HEK293 (cell line): ENCODE results near the gene JTB.
A peak's percentile ranks its signal among the peaks of the same experiment; 100 is the strongest.

ENCODE experiments used
- CTCF ChIA-PET: fragments of 350-600 bp; formaldehyde crosslinking; extraction: SDS; loops from one replicate; lab custom pipeline; 2021; ENCODE audit warnings: antibody characterized with exemption; lab: Yijun Ruan, JAX
- POLR2A ChIA-PET: fragments of 300-600 bp; formaldehyde crosslinking; extraction: SDS; loops from one replicate; lab custom pipeline; 2020; ENCODE audit warnings: antibody characterized with exemption, inconsistent platforms; lab: Yijun Ruan, JAX
- H3K27ac ChIP-seq: fragments of 200-500 bp; sonication (Bioruptor generic); 2 replicates; pipeline ENCODE4 v1.5.1; 2014; ENCODE audit warnings: low read depth, low read length, control low read depth, inconsistent platforms; ENCODE audit errors: extremely low read depth
- H3K36me3 ChIP-seq, 2 experiments: fragments of 200-500 bp in 1 of 2; sonication (Bioruptor generic) in 1 of 2; 1 replicate in 1 of 2; 2 replicates in 1 of 2; pipeline ENCODE4 v1.5.1; 2014 to 2017; ENCODE audit warnings: inconsistent platforms in 2 of 2, low read length in 2 of 2; ENCODE audit not compliant: control insufficient read depth in 2 of 2, insufficient read depth in 1 of 2
- H3K4me1 ChIP-seq: fragments of 200-500 bp; sonication (Bioruptor generic); 2 replicates; pipeline ENCODE4 v1.5.1; 2014; ENCODE audit warnings: mild to moderate bottlenecking, low read length, inconsistent platforms; ENCODE audit not compliant: control insufficient read depth, insufficient read depth
- H3K4me3 ChIP-seq: 2 replicates; pipeline ENCODE4 v1.5.1; 2011; ENCODE audit warnings: low read depth, mild to moderate bottlenecking, control low read depth, low read length, moderate library complexity
- H3K9me3 ChIP-seq: fragments of 200-500 bp; sonication (Bioruptor generic); 2 replicates; pipeline ENCODE4 v1.5.1; 2014; ENCODE audit warnings: low read depth, low read length, inconsistent platforms; ENCODE audit not compliant: control insufficient read depth, insufficient read depth
- KLF16 ChIP-seq: fragments of 450-650 bp; formaldehyde crosslinking; IDR thresholded peaks from 2 replicates; pipeline ENCODE4 v1.5.1; 2017; ENCODE audit warnings: missing biosample characterization, missing genetic modification characterization
- MEIS1 ChIP-seq: sonication (generic); formaldehyde crosslinking; IDR thresholded peaks from 2 replicates; pipeline ENCODE4 v1.8.1; 2022; ENCODE audit warnings: missing genetic modification reagents, mild to moderate bottlenecking, borderline replicate concordance
- TRIM28 ChIP-seq: IDR thresholded peaks from 2 replicates; pipeline ENCODE4 v1.6.1; 2011; ENCODE audit warnings: low read length, control low read depth, borderline replicate concordance
- ZIC2 ChIP-seq: fragments of 450-650 bp; formaldehyde crosslinking; IDR thresholded peaks from 2 replicates; pipeline ENCODE4 v1.5.1; 2016; ENCODE audit warnings: missing biosample characterization, missing genetic modification characterization
- ZNF274 ChIP-seq, 2 experiments: fragments of 200-500 bp in 1 of 2; fragments of 450-650 bp in 1 of 2; sonication (Bioruptor generic) in 1 of 2; formaldehyde crosslinking in 1 of 2; IDR thresholded peaks; 2 replicates each; pipeline versions ENCODE4 v1.5.1 to v1.6.1; 2014 to 2016; ENCODE audit warnings: borderline replicate concordance in 1 of 2, inconsistent platforms in 1 of 2, low read length in 1 of 2, missing biosample characterization in 1 of 2, missing genetic modification characterization in 1 of 2
- ZNF449 ChIP-seq: fragments of 450-650 bp; formaldehyde crosslinking; IDR thresholded peaks from 2 replicates; pipeline ENCODE4 v1.5.1; 2017; ENCODE audit warnings: missing biosample characterization, mild to moderate bottlenecking, missing genetic modification characterization, moderate library complexity
- ZNF654 ChIP-seq: fragments of 450-650 bp; formaldehyde crosslinking; IDR thresholded peaks from 2 replicates; pipeline ENCODE4 v1.5.1; 2016; ENCODE audit warnings: low read depth, missing biosample characterization, missing genetic modification characterization
- ZNF837 ChIP-seq: fragments of 450-650 bp; formaldehyde crosslinking; IDR thresholded peaks from 2 replicates; pipeline ENCODE4 v1.5.1; 2016; ENCODE audit warnings: missing biosample characterization, missing genetic modification characterization
- TF ChIP-seq, protein P1 (sequence below): fragments of 450-650 bp; formaldehyde crosslinking; IDR thresholded peaks from 2 replicates; pipeline ENCODE4 v1.5.1; 2016; ENCODE audit warnings: missing biosample characterization, missing genetic modification characterization
- TF ChIP-seq, protein P2 (sequence below): fragments of 450-650 bp; formaldehyde crosslinking; IDR thresholded peaks from 2 replicates; pipeline ENCODE4 v1.5.1; 2016; ENCODE audit warnings: missing biosample characterization, missing genetic modification characterization

Gene JTB

DNA sequence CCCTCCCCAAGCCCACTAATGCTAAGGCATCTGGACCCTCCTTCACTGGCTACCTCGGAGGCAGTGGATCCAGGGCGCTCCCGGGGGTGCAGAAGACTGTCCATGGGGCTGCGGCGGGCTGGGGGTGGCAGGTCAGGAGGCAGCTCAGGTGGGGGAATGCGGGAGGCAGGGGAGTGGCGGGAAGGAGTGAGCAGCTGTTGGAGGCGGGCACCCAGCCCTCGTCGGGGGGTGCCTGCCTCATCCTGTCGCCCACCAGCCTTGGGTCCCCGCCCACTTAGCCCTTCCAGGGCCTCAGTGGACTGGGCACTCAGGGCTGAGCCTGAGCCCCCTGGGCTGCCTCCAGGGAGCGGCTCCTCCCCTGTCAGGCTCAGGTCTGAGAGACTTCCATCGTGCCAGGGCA, 44.0 kb downstream of the JTB start (continued):
- TF ChIP-seq, protein P1, sequence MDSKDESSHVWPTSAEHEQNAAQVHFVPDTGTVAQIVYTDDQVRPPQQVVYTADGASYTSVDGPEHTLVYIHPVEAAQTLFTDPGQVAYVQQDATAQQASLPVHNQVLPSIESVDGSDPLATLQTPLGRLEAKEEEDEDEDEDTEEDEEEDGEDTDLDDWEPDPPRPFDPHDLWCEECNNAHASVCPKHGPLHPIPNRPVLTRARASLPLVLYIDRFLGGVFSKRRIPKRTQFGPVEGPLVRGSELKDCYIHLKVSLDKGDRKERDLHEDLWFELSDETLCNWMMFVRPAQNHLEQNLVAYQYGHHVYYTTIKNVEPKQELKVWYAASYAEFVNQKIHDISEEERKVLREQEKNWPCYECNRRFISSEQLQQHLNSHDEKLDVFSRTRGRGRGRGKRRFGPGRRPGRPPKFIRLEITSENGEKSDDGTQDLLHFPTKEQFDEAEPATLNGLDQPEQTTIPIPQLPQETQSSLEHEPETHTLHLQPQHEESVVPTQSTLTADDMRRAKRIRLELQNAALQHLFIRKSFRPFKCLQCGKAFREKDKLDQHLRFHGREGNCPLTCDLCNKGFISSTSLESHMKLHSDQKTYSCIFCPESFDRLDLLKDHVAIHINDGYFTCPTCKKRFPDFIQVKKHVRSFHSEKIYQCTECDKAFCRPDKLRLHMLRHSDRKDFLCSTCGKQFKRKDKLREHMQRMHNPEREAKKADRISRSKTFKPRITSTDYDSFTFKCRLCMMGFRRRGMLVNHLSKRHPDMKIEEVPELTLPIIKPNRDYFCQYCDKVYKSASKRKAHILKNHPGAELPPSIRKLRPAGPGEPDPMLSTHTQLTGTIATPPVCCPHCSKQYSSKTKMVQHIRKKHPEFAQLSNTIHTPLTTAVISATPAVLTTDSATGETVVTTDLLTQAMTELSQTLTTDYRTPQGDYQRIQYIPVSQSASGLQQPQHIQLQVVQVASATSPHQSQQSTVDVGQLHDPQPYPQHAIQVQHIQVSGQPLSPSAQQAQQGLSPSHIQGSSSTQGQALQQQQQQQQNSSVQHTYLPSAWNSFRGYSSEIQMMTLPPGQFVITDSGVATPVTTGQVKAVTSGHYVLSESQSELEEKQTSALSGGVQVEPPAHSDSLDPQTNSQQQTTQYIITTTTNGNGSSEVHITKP (tag by site-specific recombination), result no peak

DNA sequence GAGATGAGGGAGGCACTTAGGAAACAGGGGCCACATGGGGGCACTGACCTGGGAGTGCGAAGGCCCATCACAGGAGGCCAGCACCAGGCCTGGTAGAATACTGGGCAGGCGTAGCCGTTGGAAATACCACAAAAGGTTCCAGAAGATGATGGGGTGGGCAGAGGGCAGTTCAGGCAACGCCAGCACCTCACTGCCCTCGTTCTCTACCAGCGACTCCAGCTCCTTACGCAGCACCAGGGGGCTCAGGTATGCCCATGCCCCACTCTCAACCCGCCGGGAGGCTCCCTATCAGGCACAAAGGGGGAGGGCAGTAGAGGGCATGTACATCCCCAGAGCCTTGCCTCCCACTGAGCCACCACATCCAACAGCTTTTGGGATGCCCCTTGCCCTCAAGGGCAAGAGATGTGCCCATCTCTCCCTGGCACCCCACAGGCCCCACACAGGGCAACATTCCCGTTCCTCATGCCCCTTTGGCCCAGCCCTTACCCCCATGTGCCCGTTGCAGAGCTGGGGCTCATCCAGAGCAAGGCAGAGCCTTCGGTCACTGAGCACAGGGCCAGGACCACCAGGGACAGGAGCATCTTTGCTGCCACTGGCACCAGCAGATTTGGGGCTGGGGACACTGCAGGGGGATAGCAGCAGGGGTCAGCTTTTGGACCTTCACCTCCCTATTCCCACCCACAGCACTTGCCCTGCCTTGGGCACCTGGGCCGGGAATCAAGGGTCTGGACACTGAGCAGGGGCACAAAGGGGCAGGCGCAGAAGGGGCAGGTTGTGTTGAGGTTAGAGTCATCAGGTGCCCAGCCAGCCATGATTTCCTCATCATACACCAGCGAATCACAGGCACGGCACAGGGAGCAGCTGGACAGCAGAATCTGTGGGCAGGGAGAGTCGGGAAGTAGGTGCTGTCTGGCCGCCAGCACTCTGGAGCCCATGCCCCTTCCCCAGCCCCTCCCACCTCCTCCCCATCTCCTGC, 45.0 kb downstream of the JTB start:
- no peak overlapping the region for H3K4me3 ChIP-seq
- ChIA-PET POLR2A (interaction anchor here (0.6 to 1.4 kb wide), 2 partner anchors 11 to 38 kb away, joined by 3 to 4 read pairs; no protein-coding TSS in a partner anchor), CTCF (no interaction called here)
- TF ChIP-seq TRIM28 (no peak), ZNF837 (no peak), ZNF274 (IDR thresholded peaks at IDR 0.05; ENCODE audit: low read length) (no peak), ZNF274 (tag by site-specific recombination; IDR thresholded peaks at IDR 0.05; ENCODE audit: borderline replicate concordance) (no peak), ZNF449 (no peak), MEIS1 (CRISPR knock-in tag) (no peak), ZNF654 (tag by site-specific recombination) (no peak)
- TF ChIP-seq, protein P2, sequence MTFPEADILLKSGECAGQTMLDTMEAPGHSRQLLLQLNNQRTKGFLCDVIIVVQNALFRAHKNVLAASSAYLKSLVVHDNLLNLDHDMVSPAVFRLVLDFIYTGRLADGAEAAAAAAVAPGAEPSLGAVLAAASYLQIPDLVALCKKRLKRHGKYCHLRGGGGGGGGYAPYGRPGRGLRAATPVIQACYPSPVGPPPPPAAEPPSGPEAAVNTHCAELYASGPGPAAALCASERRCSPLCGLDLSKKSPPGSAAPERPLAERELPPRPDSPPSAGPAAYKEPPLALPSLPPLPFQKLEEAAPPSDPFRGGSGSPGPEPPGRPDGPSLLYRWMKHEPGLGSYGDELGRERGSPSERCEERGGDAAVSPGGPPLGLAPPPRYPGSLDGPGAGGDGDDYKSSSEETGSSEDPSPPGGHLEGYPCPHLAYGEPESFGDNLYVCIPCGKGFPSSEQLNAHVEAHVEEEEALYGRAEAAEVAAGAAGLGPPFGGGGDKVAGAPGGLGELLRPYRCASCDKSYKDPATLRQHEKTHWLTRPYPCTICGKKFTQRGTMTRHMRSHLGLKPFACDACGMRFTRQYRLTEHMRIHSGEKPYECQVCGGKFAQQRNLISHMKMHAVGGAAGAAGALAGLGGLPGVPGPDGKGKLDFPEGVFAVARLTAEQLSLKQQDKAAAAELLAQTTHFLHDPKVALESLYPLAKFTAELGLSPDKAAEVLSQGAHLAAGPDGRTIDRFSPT, result peak; percentile 67
- peaks cover 4 to 72% of the 10 kb centered on the region in 2 experiments; a peak in 2 of 3 replicates for H3K36me3 ChIP-seq
- no peaks in the 10 kb centered on the region for H3K9me3 ChIP-seq
- no peak overlapping the region for H3K27ac ChIP-seq
- no peaks in the 10 kb centered on the region for H3K4me1 ChIP-seq

- POLR2A ChIA-PET, result interaction anchor here (0.7 kb wide), 2 partner anchors 11 to 14 kb away, joined by 3 read pairs; no protein-coding TSS in a partner anchor
- TF ChIP-seq KLF16 (no peak), ZIC2 (tag by site-specific recombination) (no peak)
- no peak overlapping the region for H3K27ac ChIP-seq
- CTCF ChIA-PET, result interaction anchor here (1.1 to 1.9 kb wide), 3 partner anchors 10 to 133 kb away, joined by 3 to 6 read pairs (median 3); no protein-coding TSS in a partner anchor
- no peaks in the 10 kb centered on the region for H3K4me1 ChIP-seq
- H3K36me3 ChIP-seq, result peaks cover 0 to 51% of the 10 kb centered on the region in 2 experiments; a peak in 2 of 3 replicates
- H3K9me3 ChIP-seq, result no peaks in the 10 kb centered on the region
- H3K4me3 ChIP-seq, result no peak overlapping the region
These were observed 47.2 kb downstream of the JTB start for GRCh38 chr1:153929981-153930948.
